RPMI8226 (cell line): Measurements from ENCODE around the gene OR56A3.
"Not testable (repeated sequence)": the region's sequence is repeated elsewhere in the genome, so short reads cannot be mapped to it uniquely, and the experiment has no call there.

Experiments
- DNase-seq: peaks from one replicate; pipeline ENCODE4 v3.0.0-alpha.2; 2015

The OR56A3 gene, protein sequence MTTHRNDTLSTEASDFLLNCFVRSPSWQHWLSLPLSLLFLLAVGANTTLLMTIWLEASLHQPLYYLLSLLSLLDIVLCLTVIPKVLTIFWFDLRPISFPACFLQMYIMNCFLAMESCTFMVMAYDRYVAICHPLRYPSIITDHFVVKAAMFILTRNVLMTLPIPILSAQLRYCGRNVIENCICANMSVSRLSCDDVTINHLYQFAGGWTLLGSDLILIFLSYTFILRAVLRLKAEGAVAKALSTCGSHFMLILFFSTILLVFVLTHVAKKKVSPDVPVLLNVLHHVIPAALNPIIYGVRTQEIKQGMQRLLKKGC

DNA sequence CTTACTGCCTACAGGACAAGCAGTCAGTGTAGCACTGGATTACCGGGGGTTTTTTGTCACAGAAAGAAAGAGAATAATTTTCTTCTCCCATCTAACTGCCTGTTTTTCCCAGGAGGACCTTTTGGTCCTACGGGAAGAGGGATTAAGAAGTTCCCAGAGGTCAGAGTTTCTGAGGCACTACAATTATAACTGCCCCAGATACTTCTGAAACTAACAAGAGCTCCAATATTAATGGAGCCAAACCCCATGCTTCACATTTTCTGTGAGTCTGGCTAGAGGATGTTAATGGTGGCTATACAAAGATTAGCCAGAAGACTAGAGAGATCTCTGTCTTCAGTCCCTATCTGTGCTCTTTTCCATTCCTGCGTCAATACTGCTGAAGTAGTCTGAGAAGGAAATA, at the start of gene OR56A3:
Gene OR56A3 (plus strand): TSS at position 301 of the 400 bp plus-strand sequence. CDS start 5,096 bp downstream, outside the sequence.
- no peak for DNase-seq

DNA sequence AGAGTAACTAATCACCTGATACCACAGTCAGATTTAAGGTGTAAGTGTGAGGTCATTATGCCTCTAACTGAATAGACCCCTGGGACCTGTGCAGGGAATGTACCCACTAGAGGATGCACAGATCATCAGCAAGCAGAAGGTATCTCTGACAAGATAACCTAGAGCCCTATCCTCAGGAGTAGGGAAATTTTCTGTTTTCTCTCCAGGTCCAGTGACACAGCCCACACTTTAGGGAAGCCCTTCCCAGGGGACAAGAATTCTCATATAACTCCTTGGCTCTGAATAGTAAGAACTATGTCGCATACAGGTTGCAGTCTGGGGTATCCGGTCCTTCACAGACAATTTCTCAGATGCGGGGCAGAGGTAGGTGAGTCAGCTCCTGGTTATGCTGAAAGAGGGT, 49.1 kb upstream of the OR56A3 start, which contains the start of gene OR52E5:
Gene OR52E5 (plus strand): TSS at position 301 of the 400 bp plus-strand sequence. CDS start 7,569 bp downstream, outside the sequence.
- no peak for DNase-seq

- DNase-seq = no peak
These were observed 42.5 kb upstream of the OR56A3 start for GRCh38 chr11:5899534-5899933.

- DNase-seq = no peak
These were observed 31.5 kb upstream of the OR56A3 start for GRCh38 chr11:5910540-5910939.

DNA sequence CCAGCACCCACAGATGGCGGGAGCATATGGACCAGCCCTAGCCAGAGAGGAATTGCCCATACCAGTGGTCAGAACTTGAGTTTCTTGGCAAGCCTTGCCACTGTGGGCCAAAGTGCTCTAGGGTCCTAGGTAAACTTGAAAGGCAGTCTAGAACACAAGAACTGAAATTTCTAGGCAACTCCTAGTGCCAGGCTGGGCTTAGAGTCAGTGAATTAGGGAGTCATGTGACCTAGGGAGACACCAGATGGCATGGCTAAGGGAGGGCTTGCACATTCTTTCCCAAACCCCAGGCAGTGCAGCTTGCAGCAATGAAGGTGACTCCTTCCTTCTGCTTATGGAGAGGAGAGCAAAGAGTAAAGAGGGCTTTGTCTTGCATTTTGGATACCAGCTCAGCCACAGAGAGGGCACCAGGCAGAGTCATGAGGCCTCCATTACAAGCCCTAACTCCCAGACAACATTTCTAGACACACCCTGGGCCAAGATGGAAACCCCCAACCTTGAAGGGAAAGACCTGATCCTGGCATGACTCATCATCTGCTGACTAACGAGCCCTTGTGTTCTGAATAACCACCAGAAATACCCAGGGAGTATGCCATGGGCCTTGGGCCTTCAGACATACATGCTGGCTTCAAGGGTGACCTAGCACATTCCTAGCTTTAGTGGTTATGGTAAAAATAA, 19.2 kb upstream of the OR56A3 start:
- DNase-seq = no peak

DNA sequence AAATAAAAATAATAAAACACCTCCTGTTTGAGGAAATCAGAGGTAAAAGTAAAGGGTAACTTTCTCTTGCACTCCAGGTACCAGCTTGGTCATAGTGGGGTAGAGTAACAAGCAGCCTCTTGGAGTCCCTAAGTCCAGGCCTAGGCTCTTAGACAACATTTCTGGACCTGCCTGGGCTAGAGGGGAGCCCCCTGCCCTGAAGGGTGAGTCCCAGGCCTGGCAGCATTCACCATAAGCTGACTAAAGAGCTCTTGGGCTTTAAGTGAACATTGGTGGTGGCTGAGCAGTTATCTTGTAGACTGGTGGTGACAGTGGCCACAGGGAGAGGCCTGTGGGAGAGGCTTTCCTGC, 18.6 kb upstream of the OR56A3 start:
- no peak for DNase-seq

DNA sequence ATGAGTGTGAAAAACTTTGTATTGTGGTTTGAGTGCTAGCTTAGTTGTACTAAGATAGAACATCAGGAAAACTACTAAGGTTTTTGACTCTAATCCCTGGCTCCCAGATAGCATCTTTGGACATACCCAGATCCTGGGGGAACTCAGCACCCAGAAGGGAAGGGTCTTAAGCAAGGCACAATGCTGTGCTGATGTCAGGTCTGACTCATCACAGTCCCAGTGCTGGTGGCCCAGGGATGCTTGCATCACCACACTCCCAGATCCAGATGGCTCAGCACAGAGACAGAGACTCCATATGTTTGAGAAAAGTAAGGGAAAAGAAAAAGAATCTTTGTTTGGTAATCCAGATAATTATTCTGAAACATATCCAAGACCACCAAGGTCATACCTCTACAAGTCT, 18.3 kb upstream of the OR56A3 start:
- no peak for DNase-seq

GRCh38 chr11:5928271-5928670, 13.8 kb upstream of the OR56A3 start:
- DNase-seq = no peak

DNA sequence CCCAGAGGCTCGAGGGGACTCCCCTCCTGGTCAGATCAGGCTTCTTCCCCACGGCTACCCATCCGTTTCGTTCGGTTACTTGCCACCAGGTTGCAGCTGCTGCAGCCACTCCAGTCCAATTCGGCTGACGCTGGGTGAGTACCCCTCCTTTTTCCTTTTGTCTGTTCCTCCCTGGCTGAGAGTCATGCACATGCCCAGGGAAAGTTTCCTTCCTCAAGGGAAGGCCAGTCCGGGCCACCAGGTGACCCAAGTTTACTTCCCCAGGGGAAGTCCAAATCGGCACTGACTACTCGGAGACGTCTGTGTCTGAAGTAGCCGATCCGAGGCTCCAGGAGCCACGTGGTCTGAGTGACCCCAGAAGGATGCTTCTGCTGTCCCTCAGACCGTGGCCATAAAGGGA, 13.2 kb upstream of the OR56A3 start:
- DNase-seq = no peak

DNA sequence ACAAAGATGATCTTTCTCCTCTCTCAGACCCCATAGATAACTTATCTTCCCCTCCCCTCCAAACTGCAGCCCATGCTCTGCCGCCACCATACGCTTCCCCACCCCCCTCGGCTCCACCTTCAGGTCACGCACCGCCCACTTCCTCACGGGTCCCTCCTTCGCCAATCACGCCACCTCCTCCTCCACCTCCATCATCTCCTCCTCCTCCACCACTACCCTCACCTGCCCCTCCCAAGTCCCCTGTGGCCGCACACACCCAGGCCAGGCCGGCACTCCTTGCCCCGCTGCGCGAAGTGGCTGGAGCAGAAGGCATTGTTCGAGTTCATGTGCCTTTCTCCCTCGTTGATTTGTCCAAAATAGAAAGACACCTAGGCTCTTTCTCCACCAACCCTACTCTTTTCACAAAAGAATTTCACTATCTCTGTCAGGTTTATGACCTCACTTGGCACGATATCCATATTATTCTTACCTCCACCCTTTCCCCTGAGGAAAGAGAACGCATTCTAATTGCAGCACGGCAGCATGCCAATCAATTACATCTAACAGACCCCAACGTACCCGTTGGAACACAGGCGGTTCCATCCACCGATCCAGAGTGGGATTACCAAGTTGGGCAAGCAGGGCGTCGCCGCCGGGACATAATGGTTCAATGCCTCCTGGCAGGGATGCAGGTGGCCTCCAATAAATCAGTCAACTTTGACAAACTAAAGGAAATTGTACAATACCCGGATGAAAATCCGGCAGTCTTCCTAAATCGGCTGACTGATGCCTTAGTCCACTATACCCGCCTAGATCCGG, 12.3 kb upstream of the OR56A3 start:
- no peak for DNase-seq

DNA sequence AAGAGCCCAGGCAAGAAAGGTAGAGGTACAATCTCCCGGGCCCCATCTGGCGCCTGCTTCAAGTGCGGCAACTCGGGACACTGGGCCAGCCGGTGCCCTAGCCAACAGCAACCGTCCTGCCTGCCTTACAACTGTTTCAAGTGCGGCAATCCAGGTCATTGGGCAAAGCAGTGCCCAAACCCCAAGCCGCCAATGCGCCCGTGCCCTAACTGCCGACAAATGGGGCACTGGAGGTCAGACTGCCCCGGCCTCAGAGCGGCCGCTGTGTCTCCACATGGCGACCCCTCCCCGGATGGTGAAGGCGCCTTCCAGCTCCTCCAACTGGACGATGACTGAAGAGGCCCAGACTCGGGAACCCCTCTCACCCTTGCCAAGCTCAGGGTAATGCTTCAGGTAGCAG, 11.4 kb upstream of the OR56A3 start:
- no peak for DNase-seq

DNA sequence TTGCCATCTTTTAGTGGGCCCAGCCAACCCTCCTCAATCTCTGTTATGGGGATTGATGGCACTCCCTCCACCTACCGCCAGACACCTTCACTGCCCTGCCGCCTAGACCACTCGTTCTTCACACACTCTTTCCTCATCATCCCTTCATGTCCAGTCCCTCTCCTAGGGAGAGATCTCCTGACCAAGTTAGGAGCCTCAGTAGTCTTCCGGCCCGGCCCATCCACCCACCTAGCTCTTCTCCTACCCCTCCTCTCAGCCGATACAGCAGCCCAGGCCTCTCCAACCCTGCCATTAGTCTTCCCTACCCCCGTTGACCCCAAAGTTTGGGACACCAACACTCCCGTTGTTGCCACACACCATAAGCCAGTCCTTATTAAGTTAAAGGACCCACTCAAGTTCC, 11.0 kb upstream of the OR56A3 start:
- DNase-seq = no peak

DNA sequence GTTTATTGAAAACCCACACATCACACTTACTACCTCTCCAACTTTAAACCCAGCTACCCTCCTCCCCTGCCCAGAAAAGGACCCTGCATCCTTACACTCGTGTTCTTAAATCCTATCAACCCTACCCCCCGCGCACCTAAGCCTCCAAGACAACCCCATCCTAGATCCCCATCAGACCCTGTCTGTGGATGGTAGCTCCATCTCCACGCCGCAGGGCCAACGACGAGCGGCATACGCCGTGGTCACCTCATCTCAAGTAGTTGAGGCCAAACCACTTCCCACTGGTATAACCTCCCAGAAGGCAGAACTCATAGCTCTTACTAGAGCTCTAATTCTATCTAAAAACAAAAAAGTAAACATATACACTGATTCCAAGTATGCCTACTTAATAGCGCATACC, 9.4 kb upstream of the OR56A3 start:
- no peak for DNase-seq

DNA sequence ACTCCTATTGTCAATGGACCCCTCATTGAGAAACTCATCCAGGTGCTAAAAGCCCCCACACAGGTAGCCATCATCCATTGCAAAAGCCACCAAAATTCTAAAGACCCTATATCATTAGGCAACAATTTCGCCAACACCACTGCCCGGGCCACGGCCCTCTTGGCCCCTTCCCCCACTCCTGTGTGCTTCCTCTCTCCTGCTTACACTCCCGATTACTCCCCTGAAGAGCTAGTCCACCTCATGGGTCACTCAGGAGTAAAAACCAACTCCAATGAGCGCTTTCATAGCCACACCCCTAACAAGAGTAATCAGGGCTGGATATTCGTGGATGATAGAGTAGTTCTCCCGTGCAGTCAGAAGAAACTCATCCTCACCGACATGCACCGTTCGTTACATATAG, 8.9 kb upstream of the OR56A3 start:
- no peak for DNase-seq

DNA sequence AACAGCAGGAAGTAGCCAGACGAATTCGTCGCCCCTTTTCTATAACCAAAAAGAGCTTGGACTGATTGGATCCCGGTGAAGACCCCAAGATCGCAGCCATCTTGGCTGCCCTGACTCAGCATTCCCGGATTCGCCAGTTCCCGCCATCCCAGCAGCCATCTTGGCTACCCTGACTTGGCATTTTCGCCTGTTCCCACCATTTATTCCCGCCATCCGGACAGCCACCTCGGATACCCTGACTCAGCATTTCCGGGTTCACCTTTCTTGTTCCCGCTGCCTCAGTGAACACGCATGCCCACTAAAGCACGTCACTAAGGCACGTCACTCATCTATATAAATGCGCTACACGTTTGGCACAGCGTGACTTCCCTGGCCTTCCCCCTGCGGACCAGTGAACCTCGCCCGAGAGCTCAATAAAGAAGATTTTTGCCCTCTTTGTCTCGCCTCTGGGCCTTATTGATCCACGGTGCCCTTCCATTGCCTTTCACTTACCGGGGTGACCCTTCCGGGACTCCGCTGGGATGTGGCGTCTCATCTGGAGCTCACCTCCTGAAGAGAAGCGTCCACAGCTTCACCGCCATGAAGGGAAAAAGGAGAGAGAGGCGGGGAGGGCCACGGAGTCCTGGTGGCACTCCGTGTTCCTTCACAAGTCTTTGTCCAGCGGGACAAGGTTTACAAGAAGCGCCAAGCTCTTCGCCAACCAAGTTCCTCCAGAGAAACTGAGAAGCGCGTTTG, 4.0 kb upstream of the OR56A3 start:
- DNase-seq = peak; percentile 27

DNA sequence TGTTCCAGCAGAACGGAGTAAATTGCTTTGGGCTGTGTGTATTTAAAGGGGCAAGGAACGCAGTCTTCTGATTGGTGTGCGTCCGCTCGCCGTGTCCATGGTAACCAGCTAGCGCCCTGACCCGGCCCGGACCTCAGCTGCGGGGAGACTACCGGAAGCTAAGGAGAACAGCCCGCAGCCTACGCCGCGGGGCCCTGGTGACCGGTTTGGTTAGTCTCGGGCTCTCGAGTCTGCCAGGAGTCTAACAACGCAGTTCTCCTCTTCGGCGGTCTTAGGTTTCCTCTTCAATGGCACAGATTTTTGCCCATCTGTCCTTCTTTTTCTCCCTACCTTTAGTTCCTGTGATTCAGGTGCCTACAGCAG, 3.5 kb upstream of the OR56A3 start:
- DNase-seq = peak; percentile 51

DNA sequence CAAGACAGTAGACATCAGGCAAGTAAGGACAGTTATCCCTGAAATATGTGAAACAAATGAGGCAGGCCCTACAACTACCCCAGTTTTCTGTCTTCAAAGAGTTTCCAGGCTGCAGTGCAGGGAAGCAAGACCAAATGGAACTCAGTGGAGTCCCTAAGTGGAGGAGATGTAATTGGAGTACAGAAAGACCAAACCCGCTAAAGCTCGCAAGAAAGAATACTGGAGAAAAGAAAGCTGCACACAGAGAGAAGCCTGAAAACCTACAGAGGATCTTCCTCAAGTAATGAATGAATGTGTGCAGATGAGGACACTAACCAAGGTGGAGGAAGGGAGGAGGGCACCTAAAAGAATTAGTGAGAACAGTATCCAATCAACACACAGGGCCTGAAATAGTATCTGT, 1.3 kb upstream of the OR56A3 start:
- DNase-seq = no peak

GRCh38 chr11:5955586-5955985, 13.5 kb downstream of the OR56A3 start:
- no peak for DNase-seq

GRCh38 chr11:5960704-5961320, 18.8 kb downstream of the OR56A3 start:
- not testable (repeated sequence) for DNase-seq

GRCh38 chr11:5966958-5967357, 24.9 kb downstream of the OR56A3 start:
- DNase-seq = no peak

GRCh38 chr11:5967708-5968107, 25.7 kb downstream of the OR56A3 start:
- DNase-seq = no peak

- no peak for DNase-seq
These were observed 26.3 kb downstream of the OR56A3 start, which contains the start of gene OR56A5 for GRCh38 chr11:5968394-5968793. TSS of gene OR56A5 (minus strand) at chr11:5968494. CDS start at chr11:5968494, 0 bp downstream.

DNA sequence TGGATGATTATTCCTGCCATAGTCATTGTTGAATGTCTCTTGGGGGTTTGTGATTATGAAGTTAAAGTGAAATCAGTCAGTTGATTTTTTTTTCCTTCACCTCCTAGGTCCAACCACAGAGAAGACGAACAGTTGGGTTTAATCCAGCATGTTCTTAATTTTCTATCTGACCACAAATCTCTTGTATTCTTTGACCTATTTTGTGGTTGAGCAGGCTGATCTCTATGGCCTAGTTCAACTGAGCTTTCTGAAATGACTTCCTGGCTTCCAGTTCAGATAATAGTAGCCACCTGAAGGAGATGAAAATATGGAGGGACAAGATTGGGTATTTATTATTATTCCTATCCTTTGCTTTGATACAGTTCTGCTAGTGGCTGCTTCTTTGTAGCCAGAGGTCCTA, 31.5 kb downstream of the OR56A3 start:
- DNase-seq = no peak
